Effector memory CD8-positive, alpha-beta T cell (primary cell): Measurements from ENCODE around the gene AP1M1.

Experiments
- ATAC-seq: fragments of 150-1000 bp; cut with Tn5 transposase; replicated peaks from 2 replicates; pipeline ENCODE4 v1.10.0; 2021; ENCODE audit warnings: mild to moderate bottlenecking, moderate library complexity
- DNase-seq, 3 experiments: peaks; one replicate each; pipeline ENCODE4 v3.0.0; 2021
- H3K27ac Mint-ChIP-seq, 2 donors: one replicate each; pipeline ENCODE4 v1.8.0; 2022; ENCODE audit warnings: mild to moderate bottlenecking in 2 of 2, mixed read lengths in 2 of 2, moderate library complexity in 2 of 2
- H3K27me3 Mint-ChIP-seq, 2 donors: one replicate each; pipeline ENCODE4 v1.8.0; 2022; ENCODE audit warnings: mixed read lengths in 2 of 2
- H3K36me3 Mint-ChIP-seq: one replicate; pipeline ENCODE4 v1.8.0; 2022; ENCODE audit warnings: mild to moderate bottlenecking, moderate library complexity, mixed read lengths; ENCODE audit not compliant: insufficient read depth
- H3K4me1 Mint-ChIP-seq, 2 donors: one replicate each; pipeline ENCODE4 v1.8.0; 2022; ENCODE audit warnings: low read depth in 2 of 2, mixed read lengths in 2 of 2
- H3K4me3 Mint-ChIP-seq, 2 donors: one replicate each; pipeline ENCODE4 v1.8.0; 2022; ENCODE audit warnings: mild to moderate bottlenecking in 2 of 2, mixed read lengths in 2 of 2, moderate library complexity in 2 of 2
- H3K9me3 Mint-ChIP-seq, 2 donors: one replicate each; pipeline ENCODE4 v1.8.0; 2022; ENCODE audit warnings: mixed read lengths in 2 of 2

AP1M1 gene

DNA sequence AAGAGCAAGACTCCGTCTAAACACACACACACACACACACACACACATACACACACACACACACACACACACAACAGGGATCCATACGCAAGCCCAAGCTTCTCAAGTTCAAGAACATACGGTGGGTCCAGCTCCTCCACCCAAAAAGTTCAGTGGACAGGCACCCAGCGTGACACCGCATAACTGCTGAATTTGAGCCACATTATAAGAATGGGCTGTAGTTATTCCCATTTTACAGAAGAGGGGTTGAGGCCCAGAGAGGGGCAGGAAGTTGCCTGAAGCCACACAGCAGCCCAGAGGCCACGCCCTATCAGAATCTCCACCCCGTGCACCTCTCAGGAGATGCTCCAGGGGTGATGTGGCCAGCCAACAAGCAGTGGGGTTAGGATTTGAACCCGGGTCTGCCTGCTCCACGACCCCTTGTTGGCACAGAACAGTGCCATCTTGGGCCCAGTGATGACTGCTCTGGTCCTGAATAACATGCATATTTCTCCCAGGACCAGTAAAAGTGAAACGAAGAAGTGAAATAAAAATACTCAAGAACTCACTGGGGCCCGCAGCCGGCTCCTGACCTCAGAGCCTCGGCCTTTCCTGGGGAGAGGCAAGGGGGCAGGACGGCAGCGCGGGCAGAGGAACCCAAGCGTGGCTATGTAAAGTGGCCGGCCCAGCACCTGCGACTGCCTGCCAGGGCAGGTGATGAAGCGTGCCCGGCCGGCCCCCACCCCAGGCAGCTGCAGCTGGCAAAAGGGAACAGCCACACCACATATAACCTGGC, 61.9 kb downstream of the AP1M1 start:
- H3K27ac Mint-ChIP-seq = peak overlapping the region; percentile 72 to 90
- no peaks in the 10 kb centered on the region for H3K9me3 Mint-ChIP-seq
- H3K27me3 Mint-ChIP-seq = no peaks in the 10 kb centered on the region
- H3K36me3 Mint-ChIP-seq = peaks cover 10% of the 10 kb centered on the region
- peak overlapping the region; percentile 57 to 68 for H3K4me3 Mint-ChIP-seq
- peak; percentile 7 for ATAC-seq
- DNase-seq = no peak
- H3K4me1 Mint-ChIP-seq = peaks cover 38 to 48% of the 10 kb centered on the region in 2 donors

DNA sequence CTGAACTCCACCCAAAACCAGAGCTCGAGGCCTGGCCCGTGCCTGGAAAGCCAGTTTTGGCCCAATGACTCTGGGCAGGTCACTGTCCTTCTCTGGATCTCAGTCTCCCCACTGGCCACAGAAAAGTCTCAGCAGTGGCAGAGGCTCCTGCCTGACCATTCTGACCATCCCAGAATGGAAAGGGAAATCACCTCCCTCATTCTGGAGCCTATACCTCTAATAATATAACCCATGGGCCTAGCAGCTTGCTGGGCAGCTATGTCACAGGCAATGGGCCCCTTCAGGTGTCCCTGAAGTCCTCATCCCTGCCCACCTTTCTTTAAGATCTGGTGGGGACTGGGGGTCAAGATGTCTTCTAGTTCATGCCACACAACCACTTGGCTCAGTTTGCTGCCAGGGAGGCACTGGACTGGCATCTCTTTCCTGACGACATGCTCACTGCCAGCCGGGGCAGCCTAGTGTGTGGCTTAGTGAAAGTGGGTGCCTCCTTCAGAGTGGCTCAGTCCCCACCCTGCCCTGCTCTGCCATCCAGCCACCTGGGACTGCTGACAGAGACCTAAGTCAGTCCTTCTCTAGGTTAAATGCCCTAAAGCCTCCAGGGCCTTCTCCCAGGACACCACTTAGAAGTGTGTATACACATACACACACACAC, 62.6 kb downstream of the AP1M1 start:
- H3K27ac Mint-ChIP-seq = peak overlapping the region; percentile 69 to 90
- H3K36me3 Mint-ChIP-seq = peaks cover 10% of the 10 kb centered on the region
- H3K9me3 Mint-ChIP-seq = no peaks in the 10 kb centered on the region
- DNase-seq = no peak
- ATAC-seq = no peak
- H3K4me1 Mint-ChIP-seq = peaks cover 46 to 51% of the 10 kb centered on the region in 2 donors
- H3K4me3 Mint-ChIP-seq = peak overlapping the region; percentile 57 to 59
- no peaks in the 10 kb centered on the region for H3K27me3 Mint-ChIP-seq

DNA sequence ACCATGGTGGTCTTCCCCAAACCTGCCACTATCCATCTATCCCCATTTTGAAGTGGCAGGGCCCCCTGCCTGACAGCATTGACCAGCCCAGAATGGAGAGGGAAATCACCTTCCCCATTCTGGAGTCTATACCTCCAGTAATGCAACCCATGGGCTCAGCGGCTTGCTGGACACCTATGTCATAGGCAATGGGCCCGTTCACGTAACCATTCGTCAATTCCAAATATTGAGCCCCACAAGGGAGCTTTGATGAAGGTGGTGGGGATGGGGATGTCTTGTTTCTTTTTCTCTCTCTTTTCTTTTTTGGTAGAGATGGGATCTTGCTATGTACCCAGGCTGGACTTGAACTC, 63.1 kb downstream of the AP1M1 start:
- no peak for DNase-seq
- Mint-ChIP-seq H3K36me3 (peaks cover 10% of the 10 kb centered on the region), H3K27ac (peak overlapping the region; percentile 69 to 90), H3K4me1 (peaks cover 48 to 52% of the 10 kb centered on the region in 2 donors), H3K27me3 (no peaks in the 10 kb centered on the region), H3K9me3 (no peaks in the 10 kb centered on the region), H3K4me3 (peak overlapping the region; percentile 57 to 59)
- ATAC-seq = no peak

DNA sequence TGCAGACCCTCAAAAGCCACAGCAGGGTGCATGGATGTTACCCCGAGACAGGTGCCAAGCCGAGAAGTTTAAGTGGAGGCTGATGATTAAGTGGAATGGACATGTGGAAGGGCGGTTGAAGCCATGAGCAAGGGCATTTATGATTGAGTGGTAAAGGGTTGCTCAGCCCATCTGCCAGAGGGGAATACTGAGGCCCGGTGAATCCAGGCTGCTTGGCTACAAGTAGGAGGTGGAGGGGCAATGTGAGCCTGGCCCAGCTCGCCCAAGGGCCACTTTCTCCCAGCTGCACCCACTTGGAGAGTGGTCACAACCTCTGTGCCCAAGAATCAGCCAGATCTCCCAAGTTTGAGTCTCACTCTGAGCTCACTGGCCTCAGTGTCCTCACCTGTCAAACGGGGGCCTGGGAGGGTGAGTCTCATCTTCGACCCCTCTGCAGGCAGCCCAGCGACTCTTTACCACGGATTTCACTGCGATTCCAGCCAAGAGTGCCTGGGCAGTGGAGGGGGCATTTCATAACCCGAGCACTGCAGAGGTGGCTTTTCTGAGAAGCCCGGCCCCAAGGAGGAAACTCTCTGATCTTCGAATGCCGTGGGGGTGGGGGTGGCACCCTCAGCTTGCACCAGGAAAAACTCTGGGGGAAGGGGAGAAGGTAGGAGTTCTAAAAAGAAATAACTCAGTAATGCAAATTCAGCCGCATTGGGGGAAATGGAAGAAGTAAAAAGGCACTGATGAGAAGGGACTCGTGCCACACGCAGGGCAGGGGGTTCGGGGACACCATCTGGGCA, 64.1 kb downstream of the AP1M1 start:
- H3K4me3 Mint-ChIP-seq = peak overlapping the region; percentile 57 to 64
- ATAC-seq (no peak), DNase-seq (no peak)
- H3K27ac Mint-ChIP-seq = peak overlapping the region; percentile 82 to 90
- no peaks in the 10 kb centered on the region for H3K9me3 Mint-ChIP-seq
- peaks cover 57% of the 10 kb centered on the region in 2 donors for H3K4me1 Mint-ChIP-seq
- no peaks in the 10 kb centered on the region for H3K27me3 Mint-ChIP-seq
- peaks cover 10% of the 10 kb centered on the region for H3K36me3 Mint-ChIP-seq

DNA sequence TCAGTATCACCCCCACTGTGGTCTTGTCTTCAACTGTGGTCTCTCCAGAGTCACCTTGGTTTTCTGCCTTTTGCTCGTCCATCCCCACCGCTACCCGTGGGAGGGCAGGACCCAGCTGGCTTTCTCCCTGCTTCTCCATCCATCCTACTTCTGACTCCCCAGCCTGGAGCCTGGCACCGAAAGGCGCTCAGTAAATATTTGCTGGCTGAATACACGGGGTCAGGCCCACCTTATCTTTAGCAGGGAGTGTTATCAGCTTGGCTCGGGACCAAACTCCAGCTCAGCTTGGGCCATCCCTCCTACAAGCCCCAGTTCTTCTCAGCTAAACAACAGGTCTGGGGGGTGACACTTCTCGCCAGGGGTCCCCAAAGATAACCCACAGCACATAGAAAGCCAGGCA, 64.9 kb downstream of the AP1M1 start:
- H3K36me3 Mint-ChIP-seq = peaks cover 5% of the 10 kb centered on the region
- H3K4me3 Mint-ChIP-seq = peak overlapping the region; percentile 57 to 64
- peaks cover 62% of the 10 kb centered on the region in 2 donors for H3K4me1 Mint-ChIP-seq
- ATAC-seq (no peak), DNase-seq (no peak)
- H3K27ac Mint-ChIP-seq = peak overlapping the region in 1 of 2 donors; percentile 82
- H3K27me3 Mint-ChIP-seq = no peaks in the 10 kb centered on the region
- H3K9me3 Mint-ChIP-seq = no peaks in the 10 kb centered on the region

DNA sequence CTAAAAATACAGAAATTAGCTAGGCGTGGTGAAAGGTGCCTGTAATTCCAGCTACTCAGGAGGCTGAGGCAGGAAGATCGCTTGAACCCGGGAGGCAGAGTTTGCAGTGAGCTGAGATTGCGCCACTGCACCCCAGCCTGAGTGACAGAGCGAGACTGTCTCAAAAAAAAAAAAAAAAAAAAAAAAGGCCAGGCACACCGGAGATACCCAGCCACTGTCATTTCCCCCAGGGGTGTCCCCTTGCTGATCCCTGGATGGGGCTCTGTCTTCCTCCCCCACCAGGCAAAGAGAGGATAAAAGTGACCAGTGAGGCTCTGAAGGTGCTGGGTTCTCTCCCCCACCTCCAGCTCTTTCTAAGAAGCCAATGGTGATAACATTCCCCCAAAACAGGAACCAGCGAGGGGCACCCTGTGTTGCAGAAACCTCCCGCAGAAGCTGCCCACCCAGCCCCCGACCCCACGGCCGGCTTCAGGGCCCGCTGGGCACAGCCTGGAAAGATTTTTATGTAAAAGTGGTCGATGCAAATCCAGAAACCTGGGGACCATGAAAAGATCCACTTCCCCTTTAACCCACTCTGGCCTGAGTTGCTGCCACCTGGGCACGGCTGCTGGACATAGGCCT, 65.5 kb downstream of the AP1M1 start:
- H3K9me3 Mint-ChIP-seq = no peaks in the 10 kb centered on the region
- no peaks in the 10 kb centered on the region for H3K27me3 Mint-ChIP-seq
- peaks cover 3% of the 10 kb centered on the region for H3K36me3 Mint-ChIP-seq
- ATAC-seq (no peak), DNase-seq (no peak)
- peak overlapping the region in 1 of 2 donors; percentile 82 for H3K27ac Mint-ChIP-seq
- peak overlapping the region; percentile 57 to 64 for H3K4me3 Mint-ChIP-seq
- peaks cover 61 to 63% of the 10 kb centered on the region in 2 donors for H3K4me1 Mint-ChIP-seq

DNA sequence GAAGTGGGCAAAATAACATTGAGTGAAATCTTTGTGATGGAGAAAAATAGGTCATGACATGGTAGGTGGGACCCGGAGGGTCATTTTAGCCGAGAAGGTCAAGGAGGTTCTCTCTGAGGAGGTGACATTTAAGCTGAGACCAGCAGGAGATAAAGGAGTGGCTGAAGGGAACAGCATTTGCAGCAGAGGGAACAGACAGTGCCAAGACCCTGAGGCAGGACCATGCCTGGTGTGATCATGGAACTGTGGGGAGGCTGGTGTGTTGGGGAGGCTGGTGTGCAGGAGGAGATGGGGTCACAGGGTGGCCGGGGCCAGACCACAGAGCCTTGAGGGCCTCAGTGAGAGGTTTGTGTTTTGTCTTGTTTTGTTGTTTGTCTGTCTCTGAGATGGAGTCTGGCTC, 67.5 kb downstream of the AP1M1 start:
- ATAC-seq (no peak), DNase-seq (no peak)
- Mint-ChIP-seq H3K4me3 (peak overlapping the region in 1 of 2 donors; percentile 19), H3K27ac (peak overlapping the region; percentile 77 to 93), H3K36me3 (peaks cover 3% of the 10 kb centered on the region), H3K9me3 (no peaks in the 10 kb centered on the region), H3K4me1 (peaks cover 63 to 64% of the 10 kb centered on the region in 2 donors), H3K27me3 (no peaks in the 10 kb centered on the region)

DNA sequence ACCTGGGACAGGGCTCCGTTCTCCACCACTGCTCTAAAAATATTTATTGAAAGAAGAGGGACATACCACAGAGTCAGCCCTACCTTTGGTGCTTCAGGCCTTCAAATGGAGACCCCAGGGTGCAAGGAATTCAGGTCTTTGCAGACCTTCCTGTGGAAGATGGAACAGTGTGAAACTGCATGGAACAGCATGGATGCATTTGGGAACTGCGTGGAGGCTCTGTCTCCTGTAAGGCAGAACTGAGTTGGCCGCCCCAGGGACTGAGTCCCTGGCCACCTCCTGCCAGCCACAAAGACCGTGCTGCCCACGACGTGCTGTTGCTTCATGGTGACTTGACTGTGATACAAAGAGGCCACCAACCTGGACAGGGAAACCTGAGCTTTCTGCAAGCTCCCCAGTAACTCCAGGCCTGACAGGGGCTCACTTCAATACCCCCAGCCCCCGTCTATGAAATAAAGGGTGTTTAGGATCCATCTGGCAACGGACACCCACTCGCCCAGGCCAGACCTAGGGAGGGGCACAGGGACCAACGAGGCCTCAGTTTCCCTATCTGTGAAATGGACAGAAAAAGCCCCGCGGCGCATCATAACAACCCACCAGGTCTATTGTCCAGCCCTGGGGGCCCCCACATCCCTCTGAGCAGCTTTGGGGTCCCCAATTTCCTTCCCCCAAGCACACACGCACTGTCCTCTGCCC, 68.3 kb downstream of the AP1M1 start:
- Mint-ChIP-seq H3K9me3 (no peaks in the 10 kb centered on the region), H3K27ac (peak overlapping the region; percentile 77 to 93), H3K36me3 (peaks cover 3% of the 10 kb centered on the region), H3K27me3 (no peaks in the 10 kb centered on the region), H3K4me1 (peaks cover 54 to 55% of the 10 kb centered on the region in 2 donors), H3K4me3 (peak overlapping the region; percentile 53 to 56)
- DNase-seq (no peak), ATAC-seq (no peak)

DNA sequence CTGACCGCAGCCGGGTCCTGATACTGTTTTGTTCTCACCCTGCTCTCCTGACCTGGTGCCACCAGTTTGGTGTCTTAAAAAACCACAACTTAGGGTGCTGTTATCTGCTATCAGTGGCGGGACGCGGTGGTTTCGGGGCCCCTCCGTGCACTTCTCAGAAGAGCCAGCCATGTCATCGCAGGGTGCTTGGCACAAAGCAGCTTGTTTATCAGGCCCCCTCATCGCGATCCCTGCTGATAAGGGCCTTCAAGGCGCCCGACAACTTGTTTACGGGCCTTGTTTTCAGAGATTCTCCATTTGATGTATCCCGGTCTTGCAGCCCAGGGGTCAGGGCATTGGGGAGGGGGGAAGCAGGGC, 68.9 kb downstream of the AP1M1 start:
- DNase-seq (peak; percentile 49 to 68 (median 66)), ATAC-seq (peak; percentile 90)
- Mint-ChIP-seq H3K36me3 (peaks cover 3% of the 10 kb centered on the region), H3K4me3 (peak overlapping the region; percentile 53 to 56), H3K4me1 (peaks cover 49 to 50% of the 10 kb centered on the region in 2 donors), H3K27me3 (no peaks in the 10 kb centered on the region), H3K27ac (peak overlapping the region; percentile 77 to 93), H3K9me3 (no peaks in the 10 kb centered on the region)

DNA sequence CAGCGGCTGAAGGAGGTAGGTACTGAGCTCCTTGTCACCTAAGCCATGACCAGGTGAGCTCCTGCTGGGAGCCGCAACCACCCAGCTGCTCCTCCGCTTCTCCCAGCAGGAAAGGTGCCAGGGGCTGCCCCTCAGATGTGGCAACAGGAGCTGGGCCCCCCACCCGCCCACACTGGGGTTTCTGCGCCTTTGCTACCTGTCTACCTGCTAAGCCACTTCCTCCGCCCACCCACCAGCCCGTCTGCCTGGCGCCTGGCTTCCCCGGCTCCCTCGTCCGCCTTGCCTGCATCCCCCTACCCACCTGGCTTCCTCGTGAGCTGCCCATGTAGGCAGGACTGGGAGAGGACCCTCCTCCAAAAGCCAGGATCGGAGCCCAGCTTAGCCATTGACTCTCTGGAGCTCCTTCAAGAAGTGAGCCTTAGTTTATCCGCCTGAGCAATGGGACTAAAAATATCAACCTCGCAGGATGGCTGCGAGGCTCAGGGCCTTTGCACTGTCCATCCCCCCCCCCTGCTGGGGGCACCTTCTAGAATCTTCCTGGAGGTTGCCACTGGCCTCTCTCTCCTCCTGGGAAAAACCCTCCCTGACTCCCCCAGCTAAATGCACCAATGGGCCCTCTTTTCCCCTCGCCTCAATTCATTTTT, 71.1 kb downstream of the AP1M1 start:
- Mint-ChIP-seq H3K27me3 (no peaks in the 10 kb centered on the region), H3K9me3 (no peaks in the 10 kb centered on the region), H3K4me3 (peak overlapping the region; percentile 59 to 61), H3K4me1 (peaks cover 35 to 38% of the 10 kb centered on the region in 2 donors), H3K27ac (peak overlapping the region; percentile 44 to 74), H3K36me3 (peaks cover 3% of the 10 kb centered on the region)
- DNase-seq = peak in 1 of 3 experiments; percentile 13
- ATAC-seq = peak; percentile 23

DNA sequence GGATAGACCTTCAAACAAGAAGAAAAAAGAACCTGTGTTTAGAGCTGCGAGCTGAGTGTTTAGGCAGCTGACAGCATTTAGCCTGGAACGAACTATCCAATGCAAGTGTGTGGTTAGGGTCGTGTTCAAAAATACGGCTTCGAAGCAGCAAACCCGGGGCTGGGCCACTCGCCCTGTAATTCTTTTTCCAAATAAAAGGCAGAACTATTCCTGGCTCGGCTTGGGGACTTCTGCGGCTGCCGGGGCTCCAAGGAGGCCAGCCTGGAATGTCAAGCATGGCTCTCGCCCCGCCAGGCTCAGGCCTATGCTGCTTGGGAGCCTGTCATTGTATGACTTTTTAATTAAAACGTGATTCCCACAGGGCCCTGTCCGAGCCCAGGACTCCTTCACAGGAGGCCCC, 75.2 kb downstream of the AP1M1 start:
- no peak for ATAC-seq
- no peak for DNase-seq
- Mint-ChIP-seq H3K36me3 (no peaks in the 10 kb centered on the region), H3K9me3 (no peaks in the 10 kb centered on the region), H3K27ac (no peak overlapping the region), H3K4me1 (peaks cover 10 to 12% of the 10 kb centered on the region in 2 donors), H3K27me3 (peaks cover 0 to 5% of the 10 kb centered on the region in 2 donors), H3K4me3 (no peak overlapping the region)

DNA sequence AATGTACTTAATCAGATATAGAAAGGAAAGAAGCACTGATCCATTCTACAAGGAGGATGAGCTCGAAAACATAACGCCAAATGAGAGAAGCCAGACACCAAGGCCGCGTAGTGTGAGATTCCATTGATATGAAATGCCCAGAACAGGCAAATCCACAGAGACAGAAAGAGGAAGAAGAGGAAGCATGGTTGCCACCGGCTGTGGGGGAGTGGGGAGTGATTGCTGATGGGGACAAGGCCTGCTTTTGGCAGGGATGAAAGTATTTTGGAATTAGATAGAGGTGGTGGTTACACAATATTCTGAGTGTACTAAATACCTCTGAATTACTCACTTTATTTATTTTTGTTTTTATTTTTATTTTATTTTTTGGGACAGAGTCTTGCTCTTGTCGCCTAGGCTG, 76.7 kb downstream of the AP1M1 start:
- Mint-ChIP-seq H3K9me3 (no peaks in the 10 kb centered on the region), H3K36me3 (no peaks in the 10 kb centered on the region), H3K27me3 (peaks cover 0 to 5% of the 10 kb centered on the region in 2 donors), H3K4me3 (no peak overlapping the region), H3K4me1 (peaks cover 0 to 2% of the 10 kb centered on the region in 2 donors), H3K27ac (no peak overlapping the region)
- no peak for ATAC-seq
- DNase-seq = no peak
